ENCODE measurements around the gene CRIP1. TPM values are rescaled to one million over a fixed set of nuclear protein-coding genes. Genes with fewer than 3 reads are reported as not detected.
A peak's percentile ranks its signal among the peaks of the same experiment; 100 is the strongest.

The CRIP1 gene
- polyA plus RNA-seq, 4 donors = 71.9 to 3,839 (median 386) TPM

DNA sequence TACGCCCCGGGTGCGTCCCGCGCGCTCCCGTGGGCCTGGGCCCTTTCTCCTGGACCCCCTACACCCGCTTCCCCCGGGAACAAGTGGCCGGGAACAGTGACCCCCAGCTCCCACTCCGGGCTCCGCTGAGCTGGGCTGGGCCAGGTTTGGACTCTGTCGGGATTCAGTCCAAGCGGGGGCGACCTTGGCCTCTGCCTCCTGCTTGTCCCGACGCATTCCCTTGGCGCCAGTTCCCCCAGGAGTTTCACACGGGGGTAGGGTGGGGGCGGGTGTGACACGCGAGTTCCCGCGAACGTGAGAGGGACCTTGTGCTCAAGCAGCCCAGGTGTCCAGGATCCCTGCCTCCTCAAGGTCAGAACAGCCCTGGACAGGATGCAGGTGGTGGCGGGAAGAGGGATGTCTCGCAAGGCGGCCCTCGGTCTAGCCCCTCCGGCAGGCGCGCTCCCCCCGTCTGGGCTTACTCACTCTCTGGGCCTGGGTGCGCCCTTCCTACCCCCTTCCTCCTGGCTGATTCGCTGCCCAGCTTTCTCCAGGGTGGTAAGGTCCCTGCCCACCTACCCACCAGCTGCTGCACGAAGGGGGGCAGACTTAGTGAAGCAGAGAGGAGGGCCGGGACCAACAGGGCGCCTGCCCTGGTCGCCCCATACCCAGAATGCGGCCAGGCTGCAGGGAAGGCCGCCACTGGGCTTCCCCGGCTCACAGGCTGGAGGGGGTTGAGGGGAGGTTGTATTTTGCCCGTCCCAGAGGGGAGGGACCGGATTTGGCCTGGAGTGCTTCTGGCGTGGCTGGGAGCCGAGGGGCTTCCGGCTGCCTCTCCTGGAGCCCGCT lies 11.2 kb upstream of the CRIP1 start:
- Histone ChIP-seq H3K4me1 (ENCODE audit: control insufficient read depth in 3 of 3, insufficient read depth in 2 of 3, low read depth in 1 of 3, low read length in 2 of 3) (peaks cover 0 to 41% (median 0%) of the 10 kb centered on the region in 3 donors), H3K4me3 (ENCODE audit: low read depth in 1 of 3, low read length in 3 of 3) (peak overlapping the region; percentile 48 to 59 (median 53)), H3K9me3 (ENCODE audit: control insufficient read depth in 2 of 2, insufficient read depth in 1 of 2, low read depth in 1 of 2, low read length in 1 of 2) (no peaks in the 10 kb centered on the region), H3K27me3 (ENCODE audit: control insufficient read depth in 3 of 3, insufficient read depth in 3 of 3, low read length in 3 of 3) (peaks cover 3 to 30% (median 10%) of the 10 kb centered on the region in 3 donors), H3K27ac (ENCODE audit: low read depth in 1 of 3, low read length in 2 of 3) (peak overlapping the region in 2 of 3 donors; percentile 37 to 86), H3K36me3 (ENCODE audit: control insufficient read depth in 3 of 3, insufficient read depth in 2 of 3, low read depth in 1 of 3, low read length in 3 of 3) (peaks cover 0 to 15% (median 0%) of the 10 kb centered on the region in 3 donors)
- DNase-seq (peak in 1 of 2 donors; percentile 50), FAIRE-seq (no peak)
- WGBS, 3 donors = 9 to 12% (median 12%) methylated on average over 42 to 48 of the region's 48 CpGs

DNA sequence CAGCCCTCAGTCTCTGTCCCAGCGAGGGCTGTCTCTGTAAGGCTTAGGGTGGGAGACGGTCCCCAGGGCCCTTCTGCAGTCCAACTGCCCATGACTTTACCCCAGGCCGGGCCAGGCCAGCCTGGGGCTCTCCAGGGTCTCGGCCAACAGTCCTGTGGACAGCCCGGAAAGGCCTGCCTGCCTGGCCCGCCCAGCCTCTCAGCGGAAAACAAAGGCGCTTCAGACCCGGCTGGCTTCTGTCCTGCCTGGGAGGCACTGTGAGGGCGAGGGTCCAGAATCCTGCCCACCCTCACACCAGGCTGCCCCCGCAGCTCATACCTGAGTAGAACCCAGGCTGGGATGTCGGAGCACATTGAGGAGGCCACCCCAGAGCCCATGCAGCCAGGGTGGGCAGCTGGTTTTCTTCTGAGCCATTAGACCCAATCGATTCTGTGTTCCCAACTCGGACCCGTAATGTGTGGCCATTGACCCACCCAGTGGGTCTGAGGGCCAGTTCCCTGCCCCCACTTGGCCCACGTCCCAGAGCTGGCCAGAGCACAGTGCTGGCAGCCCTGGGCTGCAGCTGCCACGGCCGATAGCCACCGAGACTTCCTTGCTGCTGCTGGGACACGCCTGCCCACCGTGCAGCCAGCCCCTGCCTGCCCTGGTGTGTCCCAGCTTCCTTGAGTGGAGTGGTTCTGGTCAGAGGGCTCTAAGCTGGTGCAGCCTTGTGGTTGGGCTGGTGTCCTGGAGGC lies 10.4 kb upstream of the CRIP1 start:
- Histone ChIP-seq H3K9me3 (ENCODE audit: control insufficient read depth in 2 of 2, insufficient read depth in 1 of 2, low read depth in 1 of 2, low read length in 1 of 2) (no peaks in the 10 kb centered on the region), H3K36me3 (ENCODE audit: control insufficient read depth in 3 of 3, insufficient read depth in 2 of 3, low read depth in 1 of 3, low read length in 3 of 3) (peaks cover 0 to 7% (median 0%) of the 10 kb centered on the region in 3 donors), H3K27me3 (ENCODE audit: control insufficient read depth in 3 of 3, insufficient read depth in 3 of 3, low read length in 3 of 3) (peaks cover 3 to 30% (median 10%) of the 10 kb centered on the region in 3 donors), H3K4me1 (ENCODE audit: control insufficient read depth in 3 of 3, insufficient read depth in 2 of 3, low read depth in 1 of 3, low read length in 2 of 3) (peaks cover 0 to 45% (median 0%) of the 10 kb centered on the region in 3 donors), H3K4me3 (ENCODE audit: low read depth in 1 of 3, low read length in 3 of 3) (peak overlapping the region in 2 of 3 donors; percentile 9 to 53), H3K27ac (ENCODE audit: low read depth in 1 of 3, low read length in 2 of 3) (peak overlapping the region in 2 of 3 donors; percentile 37 to 86)
- DNase-seq = peak in 1 of 2 donors; percentile 26
- 32 to 36% (median 33%) methylated on average over 18 to 21 of the region's 21 CpGs for WGBS, 3 donors
- no peak for FAIRE-seq

DNA sequence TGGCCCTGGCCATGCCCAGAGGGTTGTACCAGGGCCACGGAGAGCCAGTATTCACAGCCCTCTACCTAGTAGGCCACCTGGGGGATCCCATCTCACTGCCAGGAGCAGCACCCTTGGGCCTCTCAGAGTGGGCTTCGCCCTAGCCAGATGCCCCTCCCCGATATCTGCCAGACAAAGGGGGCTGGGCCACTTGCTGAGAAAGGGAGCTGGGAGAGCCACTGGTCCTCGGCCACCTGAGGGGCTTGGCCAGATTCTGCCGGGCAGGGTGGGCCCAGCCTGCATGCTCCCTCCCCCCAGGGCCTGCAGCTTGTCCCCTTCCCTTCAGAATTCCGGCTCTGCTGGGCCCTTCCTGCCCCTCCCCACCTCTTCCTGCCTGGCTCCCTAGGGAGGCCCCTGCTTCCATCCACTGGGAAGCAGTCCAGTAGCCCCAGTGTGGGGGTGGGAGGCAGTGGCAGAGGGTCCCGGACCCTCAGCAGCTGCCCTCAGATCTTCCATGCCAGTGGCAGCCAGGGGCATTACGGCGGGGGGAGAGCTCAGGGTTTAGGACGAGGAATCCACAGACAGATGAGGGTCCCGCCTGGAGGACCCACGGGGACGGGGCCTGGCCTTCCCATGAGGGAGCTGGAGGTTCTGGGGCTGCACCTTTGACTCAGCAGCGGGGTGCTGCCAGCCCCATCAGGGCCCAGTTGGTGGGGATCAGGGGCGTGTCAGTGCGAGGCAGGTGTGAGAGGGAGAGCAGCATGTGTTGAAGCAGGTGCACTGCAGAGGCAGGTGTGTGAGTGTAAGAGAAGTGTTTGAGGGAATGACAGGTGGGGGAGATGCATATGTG lies 9.6 kb upstream of the CRIP1 start:
- peak overlapping the region in 1 of 3 donors; percentile 53 for H3K4me3 ChIP-seq (ENCODE audit: low read depth in 1 of 3, low read length in 3 of 3)
- peaks cover 0 to 6% (median 0%) of the 10 kb centered on the region in 3 donors for H3K36me3 ChIP-seq (ENCODE audit: control insufficient read depth in 3 of 3, insufficient read depth in 2 of 3, low read depth in 1 of 3, low read length in 3 of 3)
- no peaks in the 10 kb centered on the region for H3K9me3 ChIP-seq (ENCODE audit: control insufficient read depth in 2 of 2, insufficient read depth in 1 of 2, low read depth in 1 of 2, low read length in 1 of 2)
- WGBS, 3 donors = 24 to 44% (median 28%) methylated on average over 15 to 16 of the region's 16 CpGs
- H3K4me1 ChIP-seq (ENCODE audit: control insufficient read depth in 3 of 3, insufficient read depth in 2 of 3, low read depth in 1 of 3, low read length in 2 of 3) = peaks cover under 1 to 51% (median under 1%) of the 10 kb centered on the region in 3 donors
- H3K27ac ChIP-seq (ENCODE audit: low read depth in 1 of 3, low read length in 2 of 3) = peak overlapping the region in 2 of 3 donors; percentile 37 to 86
- FAIRE-seq (no peak), DNase-seq (peak in 1 of 2 donors; percentile 25)
- peaks cover 3 to 30% (median 10%) of the 10 kb centered on the region in 3 donors for H3K27me3 ChIP-seq (ENCODE audit: control insufficient read depth in 3 of 3, insufficient read depth in 3 of 3, low read length in 3 of 3)

DNA sequence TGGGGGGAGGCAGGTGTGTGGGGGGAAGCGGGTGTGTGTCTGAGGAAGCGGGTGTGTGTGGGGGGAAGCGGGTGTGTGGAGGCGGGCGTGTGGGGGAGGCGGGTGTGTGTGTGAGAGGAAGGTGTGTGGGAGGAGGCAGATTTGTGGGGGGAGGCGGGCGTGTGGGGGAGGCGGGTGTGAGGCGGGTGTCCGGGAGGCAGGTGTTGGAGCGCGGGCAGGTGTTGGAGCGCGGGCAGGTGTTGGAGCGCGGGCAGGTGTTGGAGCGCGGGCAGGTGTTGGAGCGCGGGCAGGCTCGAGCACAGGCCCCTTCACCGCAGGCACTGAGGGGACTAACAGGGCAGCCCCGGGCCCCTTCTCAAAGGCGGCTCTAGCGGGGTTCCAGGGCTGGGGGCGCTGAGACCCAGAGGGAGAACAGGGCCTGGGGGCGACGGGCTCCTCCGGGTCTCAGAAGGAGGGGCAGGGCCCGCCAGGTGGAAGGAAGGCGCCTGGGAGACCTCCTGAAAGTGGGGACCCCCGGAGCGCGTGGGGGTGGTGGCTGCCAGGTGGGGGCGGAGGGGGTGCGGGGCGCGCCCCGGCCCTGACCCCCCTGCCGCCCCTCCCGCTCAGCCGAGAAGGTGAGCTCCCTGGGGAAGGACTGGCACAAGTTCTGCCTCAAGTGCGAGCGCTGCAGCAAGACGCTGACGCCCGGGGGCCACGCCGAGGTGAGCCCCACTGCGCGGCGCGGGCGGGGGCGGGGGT lies 8.9 kb upstream of the CRIP1 start:
- H3K9me3 ChIP-seq (ENCODE audit: control insufficient read depth in 2 of 2, insufficient read depth in 1 of 2, low read depth in 1 of 2, low read length in 1 of 2) = no peaks in the 10 kb centered on the region
- H3K4me3 ChIP-seq (ENCODE audit: low read depth in 1 of 3, low read length in 3 of 3) = no peak overlapping the region
- FAIRE-seq (no peak), DNase-seq (peak in 1 of 2 donors; percentile 33)
- 6 to 34% (median 13%) methylated on average over 12 to 56 of the region's 56 CpGs for WGBS, 3 donors
- peaks cover 0 to 8% (median 0%) of the 10 kb centered on the region in 3 donors for H3K36me3 ChIP-seq (ENCODE audit: control insufficient read depth in 3 of 3, insufficient read depth in 2 of 3, low read depth in 1 of 3, low read length in 3 of 3)
- peaks cover 3 to 30% (median 10%) of the 10 kb centered on the region in 3 donors for H3K27me3 ChIP-seq (ENCODE audit: control insufficient read depth in 3 of 3, insufficient read depth in 3 of 3, low read length in 3 of 3)
- H3K4me1 ChIP-seq (ENCODE audit: control insufficient read depth in 3 of 3, insufficient read depth in 2 of 3, low read depth in 1 of 3, low read length in 2 of 3) = peaks cover 2 to 57% (median 5%) of the 10 kb centered on the region in 3 donors
- H3K27ac ChIP-seq (ENCODE audit: low read depth in 1 of 3, low read length in 2 of 3) = no peak overlapping the region

DNA sequence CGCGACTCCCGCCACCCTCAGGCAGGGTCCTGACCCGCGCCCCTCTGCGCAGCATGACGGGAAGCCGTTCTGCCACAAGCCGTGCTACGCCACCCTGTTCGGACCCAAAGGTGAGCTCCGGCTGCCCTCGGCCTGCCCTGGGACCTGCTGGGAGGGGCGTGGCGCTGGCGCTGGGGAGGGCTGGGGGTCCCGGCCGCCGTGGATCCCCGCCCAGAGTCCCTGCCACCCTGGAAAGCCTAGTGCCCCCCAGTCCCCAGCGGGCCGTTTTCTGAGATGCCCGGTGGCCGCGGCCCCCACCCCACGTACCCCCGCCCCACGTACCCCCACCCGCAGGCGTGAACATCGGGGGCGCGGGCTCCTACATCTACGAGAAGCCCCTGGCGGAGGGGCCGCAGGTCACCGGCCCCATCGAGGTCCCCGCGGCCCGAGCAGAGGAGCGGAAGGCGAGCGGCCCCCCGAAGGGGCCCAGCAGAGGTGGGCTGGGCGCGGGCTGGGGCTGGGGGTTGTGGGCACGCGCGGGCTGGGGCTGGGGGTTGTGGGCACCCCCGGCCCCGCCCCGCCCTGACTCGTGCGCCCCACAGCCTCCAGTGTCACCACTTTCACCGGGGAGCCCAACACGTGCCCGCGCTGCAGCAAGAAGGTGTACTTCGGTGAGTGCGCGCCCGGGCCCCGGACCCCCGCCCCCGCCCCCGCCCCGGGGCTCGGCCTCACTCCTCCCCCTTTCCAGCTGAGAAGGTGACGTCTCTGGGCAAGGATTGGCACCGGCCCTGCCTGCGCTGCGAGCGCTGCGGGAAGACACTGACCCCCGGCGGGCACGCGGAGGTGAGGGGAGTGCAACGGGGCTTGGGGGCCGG lies 8.1 kb upstream of the CRIP1 start:
- H3K9me3 ChIP-seq (ENCODE audit: control insufficient read depth in 2 of 2, insufficient read depth in 1 of 2, low read depth in 1 of 2, low read length in 1 of 2) = no peaks in the 10 kb centered on the region
- H3K27me3 ChIP-seq (ENCODE audit: control insufficient read depth in 3 of 3, insufficient read depth in 3 of 3, low read length in 3 of 3) = peaks cover 3 to 30% (median 10%) of the 10 kb centered on the region in 3 donors
- peaks cover 0 to 8% (median 0%) of the 10 kb centered on the region in 3 donors for H3K36me3 ChIP-seq (ENCODE audit: control insufficient read depth in 3 of 3, insufficient read depth in 2 of 3, low read depth in 1 of 3, low read length in 3 of 3)
- peaks cover 2 to 59% (median 7%) of the 10 kb centered on the region in 3 donors for H3K4me1 ChIP-seq (ENCODE audit: control insufficient read depth in 3 of 3, insufficient read depth in 2 of 3, low read depth in 1 of 3, low read length in 2 of 3)
- FAIRE-seq (no peak), DNase-seq (peak in 1 of 2 donors; percentile 33)
- WGBS, 3 donors = 19 to 49% (median 33%) methylated on average over 42 to 81 of the region's 81 CpGs
- no peak overlapping the region for H3K4me3 ChIP-seq (ENCODE audit: low read depth in 1 of 3, low read length in 3 of 3)
- H3K27ac ChIP-seq (ENCODE audit: low read depth in 1 of 3, low read length in 2 of 3) = no peak overlapping the region

DNA sequence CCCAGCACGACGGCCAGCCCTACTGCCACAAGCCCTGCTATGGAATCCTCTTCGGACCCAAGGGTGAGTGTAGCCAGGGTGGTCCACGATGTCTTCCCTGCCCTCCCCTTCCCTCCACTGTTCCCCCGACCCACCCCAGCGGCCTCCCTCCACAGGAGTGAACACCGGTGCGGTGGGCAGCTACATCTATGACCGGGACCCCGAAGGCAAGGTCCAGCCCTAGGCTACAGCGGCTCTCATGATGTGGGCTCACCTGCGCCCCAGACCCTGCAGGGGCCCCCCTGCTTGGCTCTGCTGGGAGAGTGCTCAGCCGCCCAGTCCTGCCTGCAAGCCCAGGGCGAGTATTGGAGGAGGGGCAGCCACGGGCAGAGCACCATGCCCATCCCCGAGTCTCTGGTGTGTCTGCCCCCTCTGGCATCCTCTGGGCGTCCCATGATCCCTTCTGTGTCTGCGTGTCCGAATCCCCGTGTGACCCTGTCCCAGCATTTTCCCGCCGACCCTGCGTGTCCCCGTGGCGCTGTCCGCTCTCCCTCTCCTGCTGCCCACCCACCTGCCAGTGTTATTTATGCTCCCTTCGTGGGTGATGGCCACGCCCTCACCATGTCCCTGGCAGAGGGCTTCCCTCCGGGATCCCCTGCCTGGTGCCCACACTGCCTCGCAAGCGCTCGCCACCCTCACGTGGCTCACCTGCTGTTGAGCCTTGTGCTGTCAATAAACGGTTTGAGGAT lies 7.1 kb upstream of the CRIP1 start:
- Histone ChIP-seq H3K27me3 (ENCODE audit: control insufficient read depth in 3 of 3, insufficient read depth in 3 of 3, low read length in 3 of 3) (peaks cover 3 to 30% (median 10%) of the 10 kb centered on the region in 3 donors), H3K4me3 (ENCODE audit: low read depth in 1 of 3, low read length in 3 of 3) (no peak overlapping the region), H3K9me3 (ENCODE audit: control insufficient read depth in 2 of 2, insufficient read depth in 1 of 2, low read depth in 1 of 2, low read length in 1 of 2) (no peaks in the 10 kb centered on the region), H3K36me3 (ENCODE audit: control insufficient read depth in 3 of 3, insufficient read depth in 2 of 3, low read depth in 1 of 3, low read length in 3 of 3) (peaks cover 0 to 8% (median 0%) of the 10 kb centered on the region in 3 donors), H3K27ac (ENCODE audit: low read depth in 1 of 3, low read length in 2 of 3) (no peak overlapping the region), H3K4me1 (ENCODE audit: control insufficient read depth in 3 of 3, insufficient read depth in 2 of 3, low read depth in 1 of 3, low read length in 2 of 3) (peaks cover 2 to 58% (median 7%) of the 10 kb centered on the region in 3 donors)
- 30 to 57% (median 39%) methylated on average over 33 to 34 of the region's 34 CpGs for WGBS, 3 donors
- FAIRE-seq = no peak
- DNase-seq = peak in 1 of 2 donors; percentile 16

All from small intestine (tissue), 7 donors.